Ishikawa (cell line): ENCODE results near the gene STT3B.

Experiments used
- MAX ChIP-seq: IDR thresholded peaks from 2 replicates; pipeline ENCODE4 v1.6.1; 2012
- RAD21 ChIP-seq: IDR thresholded peaks from 2 replicates; pipeline ENCODE4 v1.6.1; 2012; ENCODE audit warnings: low read depth
- ZBTB7A ChIP-seq: IDR thresholded peaks from 2 replicates; pipeline ENCODE4 v1.6.1; 2012; ENCODE audit warnings: low read depth

- TF ChIP-seq MAX (no peak), ZBTB7A (no peak), RAD21 (no peak)
These were observed 139.3 kb downstream of the STT3B start for GRCh38 chr3:31671976-31672375.
